OCI-M2 (cell line): ENCODE measurements around the gene KATNIP.

Source experiments
- DNase-seq: peaks from one replicate; lab custom pipeline; 2025; ENCODE audit not compliant: unreplicated experiment; lab: John Stamatoyannopoulos, UW

The KATNIP gene

GRCh38 chr16:27549746-27550581 lies at the start of gene KATNIP, which contains the start of gene GTF3C1:
Gene KATNIP (plus strand): TSS chr16:27550144. CDS start chr16:27550171, 27 bp downstream.
Gene GTF3C1 (minus strand): TSS chr16:27549913. CDS start chr16:27549890, 23 bp downstream.
- DNase-seq: peak; percentile 57

GRCh38 chr16:27500801-27501200 lies 49.1 kb upstream of the KATNIP start:
- DNase-seq: no peak

- no peak for DNase-seq
Measured at GRCh38 chr16:27503662-27504061, 46.3 kb upstream of the KATNIP start.

- no peak for DNase-seq
Measured at GRCh38 chr16:27505297-27506236, 44.4 kb upstream of the KATNIP start.

GRCh38 chr16:27506771-27507170 lies 43.2 kb upstream of the KATNIP start:
- DNase-seq: no peak

- no peak for DNase-seq
Measured at GRCh38 chr16:27508476-27508875, 41.5 kb upstream of the KATNIP start.

- no peak for DNase-seq
Measured at GRCh38 chr16:27511657-27512448, 38.1 kb upstream of the KATNIP start.

- DNase-seq: no peak
Measured at GRCh38 chr16:27514806-27515205, 35.1 kb upstream of the KATNIP start.

- no peak for DNase-seq
Measured at GRCh38 chr16:27515874-27516353, 34.0 kb upstream of the KATNIP start.

- no peak for DNase-seq
Measured at GRCh38 chr16:27516365-27516764, 33.6 kb upstream of the KATNIP start.

GRCh38 chr16:27517664-27518063 lies 32.3 kb upstream of the KATNIP start:
- DNase-seq: no peak

GRCh38 chr16:27518226-27518625 lies 31.7 kb upstream of the KATNIP start:
- no peak for DNase-seq

GRCh38 chr16:27520982-27521673 lies 28.8 kb upstream of the KATNIP start:
- DNase-seq: no peak

- no peak for DNase-seq
Measured at GRCh38 chr16:27522173-27522707, 27.7 kb upstream of the KATNIP start.

- no peak for DNase-seq
Measured at GRCh38 chr16:27526180-27526579, 23.8 kb upstream of the KATNIP start.

GRCh38 chr16:27528294-27528693 lies 21.6 kb upstream of the KATNIP start:
- no peak for DNase-seq

- no peak for DNase-seq
Measured at GRCh38 chr16:27529962-27530361, 20.0 kb upstream of the KATNIP start.

GRCh38 chr16:27531186-27531585 lies 18.8 kb upstream of the KATNIP start:
- DNase-seq: no peak

- no peak for DNase-seq
Measured at GRCh38 chr16:27531826-27532800, 17.8 kb upstream of the KATNIP start.
